Mesendoderm (in vitro differentiated cells): ENCODE data around the gene AP4S1.

Experiments used
- DNase-seq: peaks from one replicate; pipeline ENCODE4 v3.0.0; 2013
- H2AK5ac ChIP-seq: 2 replicates; pipeline ENCODE4 v1.6.1; 2013; ENCODE audit warnings: low read length, inconsistent platforms
- H2BK120ac ChIP-seq: 2 replicates; pipeline ENCODE4 v1.6.1; 2013; ENCODE audit warnings: low read depth, mild to moderate bottlenecking, low read length, moderate library complexity, mixed read lengths
- H2BK15ac ChIP-seq: replicated peaks from 2 replicates; pipeline ENCODE4 v1.6.1; 2013; ENCODE audit warnings: low read depth, mild to moderate bottlenecking, moderate library complexity
- H2BK5ac ChIP-seq: 2 replicates; pipeline ENCODE4 v1.6.1; 2013; ENCODE audit warnings: low read length, inconsistent platforms
- H3K18ac ChIP-seq: 2 replicates; pipeline ENCODE4 v1.6.1; 2013; ENCODE audit warnings: mild to moderate bottlenecking, low read length, mixed read lengths
- H3K23ac ChIP-seq: one replicate; pipeline ENCODE4 v1.6.1; 2013; ENCODE audit warnings: low read length
- H3K27ac ChIP-seq: 2 replicates; pipeline ENCODE4 v1.5.1; 2013; ENCODE audit warnings: low read depth, mild to moderate bottlenecking, inconsistent platforms, low read length, moderate library complexity
- H3K27me3 ChIP-seq: 2 replicates; pipeline ENCODE4 v1.6.1; 2013; ENCODE audit warnings: low read length, control low read depth, mild to moderate bottlenecking, inconsistent platforms; ENCODE audit not compliant: insufficient read depth, poor library complexity
- H3K36me3 ChIP-seq: 2 replicates; pipeline ENCODE4 v1.6.1; 2013; ENCODE audit warnings: low read length, inconsistent platforms; ENCODE audit not compliant: control insufficient read depth, insufficient read depth
- H3K4ac ChIP-seq: one replicate; pipeline ENCODE4 v1.6.1; 2013; ENCODE audit warnings: low read depth, mild to moderate bottlenecking, low read length, moderate library complexity
- H3K4me1 ChIP-seq: 2 replicates; pipeline ENCODE4 v1.6.1; 2013; ENCODE audit warnings: low read depth, low read length, inconsistent platforms; ENCODE audit not compliant: control insufficient read depth
- H3K4me2 ChIP-seq: 2 replicates; pipeline ENCODE4 v1.6.1; 2013; ENCODE audit warnings: low read length
- H3K4me3 ChIP-seq: 2 replicates; pipeline ENCODE4 v1.5.1; 2013; ENCODE audit warnings: mild to moderate bottlenecking, low read length
- H3K56ac ChIP-seq: one replicate; pipeline ENCODE4 v1.6.1; 2013; ENCODE audit warnings: low read length
- H3K79me1 ChIP-seq: 2 replicates; pipeline ENCODE4 v1.6.1; 2013; ENCODE audit warnings: low read length, inconsistent platforms
- H3K79me2 ChIP-seq: 2 replicates; pipeline ENCODE4 v1.6.1; 2013; ENCODE audit warnings: mild to moderate bottlenecking, low read length; ENCODE audit not compliant: control insufficient read depth, insufficient read depth
- H3K9ac ChIP-seq: 2 replicates; pipeline ENCODE4 v1.6.1; 2013; ENCODE audit warnings: low read length, inconsistent platforms
- H4K5ac ChIP-seq: one replicate; pipeline ENCODE4 v1.6.1; 2013; ENCODE audit warnings: low read length
- H4K8ac ChIP-seq: one replicate; pipeline ENCODE4 v1.6.1; 2013; ENCODE audit warnings: low read depth, mild to moderate bottlenecking, control low read depth, low read length, moderate library complexity
- WGBS: extraction: QIAGEN DNeasy Blood & Tissue Kit; methylation state at CpG from one replicate; pipeline ENCODE4 v1.1.7; 2013; ENCODE audit warnings: low lambda C conversion rate, missing lambda C conversion rate; ENCODE audit not compliant: insufficient coverage; ENCODE audit errors: extremely low coverage; 5-methylcytosine and 5-hydroxymethylcytosine counted together

AP4S1 gene

DNA sequence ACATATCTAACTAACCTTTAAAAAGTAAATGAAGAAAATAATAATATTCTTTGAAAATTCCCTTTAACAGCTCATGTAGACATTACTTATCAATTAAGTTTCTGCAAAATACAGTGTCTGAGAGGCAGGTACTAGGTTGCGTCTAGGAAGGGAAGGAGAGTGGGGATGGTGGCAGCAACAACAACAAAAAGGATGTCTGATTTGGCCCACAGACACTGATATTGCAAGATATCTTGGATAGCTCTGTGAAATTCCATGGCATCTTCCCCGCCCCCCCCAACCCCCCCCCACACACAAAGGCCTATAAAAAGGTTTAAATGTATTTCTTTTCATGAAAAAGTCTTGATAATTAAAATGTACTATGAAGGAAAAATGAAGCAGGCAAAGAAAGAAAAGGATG, 41.6 kb upstream of the AP4S1 start:
- no CpG with 5 or more reads among the region's 2 CpGs for WGBS

DNA sequence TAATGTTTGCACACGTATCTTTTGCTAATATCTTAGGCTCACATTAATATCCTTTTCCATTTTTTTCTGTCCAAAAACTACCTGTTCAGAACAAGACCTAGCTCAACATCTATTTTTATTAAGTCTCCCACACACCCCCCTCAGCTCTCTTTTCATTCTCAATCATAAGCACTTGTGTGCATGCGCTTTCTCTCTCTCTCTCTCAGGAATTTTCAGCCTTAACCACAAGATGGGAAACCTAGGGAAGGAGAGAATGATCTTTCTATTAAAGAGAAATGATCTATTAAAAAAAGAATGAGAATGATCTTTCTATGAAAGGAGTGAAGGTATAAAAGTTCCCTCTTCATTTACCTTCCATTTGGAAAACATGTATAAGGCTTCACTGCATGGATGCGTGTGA, 39.7 kb upstream of the AP4S1 start:
- Histone ChIP-seq H3K79me2 (peaks cover 58% of the 10 kb centered on the region), H2BK5ac (no peak overlapping the region), H3K79me1 (peaks cover 3% of the 10 kb centered on the region), H4K5ac (no peak overlapping the region), H2BK15ac (no peak overlapping the region), H3K27ac (no peak overlapping the region), H4K8ac (no peak overlapping the region), H3K9ac (no peak overlapping the region), H3K4me3 (no peak overlapping the region), H3K56ac (no peak overlapping the region), H2AK5ac (no peak overlapping the region), H3K4ac (no peak overlapping the region), H2BK120ac (no peak overlapping the region), H3K4me2 (no peak overlapping the region), H3K23ac (no peak overlapping the region), H3K36me3 (no peaks in the 10 kb centered on the region), H3K27me3 (no peaks in the 10 kb centered on the region), H3K18ac (no peak overlapping the region), H3K4me1 (no peaks in the 10 kb centered on the region)
- no CpG with 5 or more reads among the region's 3 CpGs for WGBS
- no peak for DNase-seq

More for the DNA sequence above, 41.6 kb upstream of the AP4S1 start:
- Histone ChIP-seq H3K36me3 (no peaks in the 10 kb centered on the region), H4K8ac (no peak overlapping the region), H2AK5ac (no peak overlapping the region), H3K27me3 (no peaks in the 10 kb centered on the region), H3K4me2 (no peak overlapping the region), H2BK15ac (no peak overlapping the region), H3K79me1 (peaks cover 3% of the 10 kb centered on the region), H3K4me3 (no peak overlapping the region), H3K4me1 (no peaks in the 10 kb centered on the region), H3K23ac (no peak overlapping the region), H2BK120ac (no peak overlapping the region), H3K4ac (no peak overlapping the region), H3K9ac (no peak overlapping the region), H3K56ac (no peak overlapping the region), H3K79me2 (peaks cover 50% of the 10 kb centered on the region), H3K27ac (no peak overlapping the region), H3K18ac (no peak overlapping the region), H2BK5ac (no peak overlapping the region), H4K5ac (no peak overlapping the region)
- DNase-seq, result no peak

DNA sequence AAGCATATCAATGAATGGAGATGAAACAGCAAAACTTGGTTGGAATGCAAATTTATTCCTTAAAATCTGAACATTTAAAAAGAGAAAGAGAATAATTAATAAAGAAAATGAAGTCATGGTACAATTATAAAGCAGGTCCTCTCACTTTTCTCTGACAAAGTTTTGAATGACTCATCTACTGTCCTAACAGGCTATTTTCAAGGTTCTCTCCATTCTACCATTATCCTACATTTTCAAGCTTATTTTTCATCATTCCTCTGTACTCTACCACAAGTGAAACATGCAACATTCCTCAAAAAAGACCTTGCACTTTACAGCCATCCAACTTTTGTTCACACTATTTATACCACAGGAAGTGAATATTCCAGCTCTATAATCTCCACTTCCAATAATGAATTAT, 36.9 kb upstream of the AP4S1 start:
- H3K4me1 ChIP-seq, result peaks cover 1% of the 10 kb centered on the region
- no peak overlapping the region for H2BK120ac ChIP-seq
- H2BK5ac ChIP-seq, result no peak overlapping the region
- H3K36me3 ChIP-seq, result no peaks in the 10 kb centered on the region
- H3K4me3 ChIP-seq, result no peak overlapping the region
- DNase-seq, result no peak
- no peak overlapping the region for H3K23ac ChIP-seq
- no peak overlapping the region for H3K56ac ChIP-seq
- H3K79me1 ChIP-seq, result no peaks in the 10 kb centered on the region
- no peak overlapping the region for H2BK15ac ChIP-seq
- H3K79me2 ChIP-seq, result peaks cover 59% of the 10 kb centered on the region
- no peak overlapping the region for H4K5ac ChIP-seq
- H3K9ac ChIP-seq, result no peak overlapping the region
- no peaks in the 10 kb centered on the region for H3K27me3 ChIP-seq
- H3K4me2 ChIP-seq, result no peak overlapping the region
- no peak overlapping the region for H3K4ac ChIP-seq
- H3K27ac ChIP-seq, result no peak overlapping the region
- no peak overlapping the region for H2AK5ac ChIP-seq
- no peak overlapping the region for H4K8ac ChIP-seq
- H3K18ac ChIP-seq, result no peak overlapping the region

DNA sequence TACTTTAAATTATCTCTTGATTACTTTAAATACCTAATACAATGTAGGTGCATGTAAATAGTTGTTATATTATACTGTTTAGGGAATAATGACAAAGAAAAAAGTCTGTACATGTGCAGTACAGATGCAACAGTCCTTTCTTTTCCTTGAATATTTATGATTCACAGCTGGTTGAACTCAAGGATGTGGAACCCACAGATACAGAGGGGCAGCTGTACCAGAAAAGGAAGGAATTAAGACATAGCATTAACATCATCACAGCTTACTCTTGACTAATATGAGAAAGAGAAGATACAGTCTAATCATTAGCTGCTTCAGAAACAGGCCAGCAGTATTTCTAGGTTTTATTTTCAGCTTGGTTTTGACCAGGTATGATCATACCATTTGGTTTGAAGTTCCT, 34.7 kb upstream of the AP4S1 start:
- Histone ChIP-seq H3K56ac (no peak overlapping the region), H3K4me3 (no peak overlapping the region), H4K5ac (no peak overlapping the region), H3K27ac (no peak overlapping the region), H2BK5ac (no peak overlapping the region), H2BK120ac (no peak overlapping the region), H3K79me2 (peaks cover 62% of the 10 kb centered on the region), H3K18ac (no peak overlapping the region), H3K36me3 (no peaks in the 10 kb centered on the region), H3K4ac (no peak overlapping the region), H3K23ac (no peak overlapping the region), H3K4me1 (peaks cover 2% of the 10 kb centered on the region), H2BK15ac (no peak overlapping the region), H2AK5ac (no peak overlapping the region), H3K79me1 (no peaks in the 10 kb centered on the region), H3K9ac (no peak overlapping the region), H3K4me2 (no peak overlapping the region), H4K8ac (no peak overlapping the region), H3K27me3 (no peaks in the 10 kb centered on the region)
- DNase-seq, result no peak

DNA sequence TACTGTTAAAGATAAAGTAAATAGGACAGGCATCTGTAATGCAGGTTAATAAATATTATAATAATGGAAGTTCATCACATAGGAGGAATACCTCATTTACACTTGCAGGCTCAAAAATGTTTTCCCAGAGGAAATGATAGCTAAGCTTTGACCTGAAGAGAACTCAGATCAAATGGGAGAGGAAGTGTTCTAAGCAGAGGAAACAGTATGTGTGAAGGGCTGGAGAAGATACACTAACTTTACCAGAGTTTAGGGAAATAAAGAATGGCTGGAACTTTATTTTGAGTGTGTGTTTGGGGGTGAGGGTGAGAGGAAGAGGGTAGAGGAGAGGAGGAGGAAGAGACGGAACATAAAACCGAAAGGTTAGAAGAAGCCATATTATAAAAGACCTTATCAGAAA, 34.0 kb upstream of the AP4S1 start:
- no peak overlapping the region for H3K56ac ChIP-seq
- WGBS, result 100% methylated on average over 2 of the region's 2 CpGs

DNA sequence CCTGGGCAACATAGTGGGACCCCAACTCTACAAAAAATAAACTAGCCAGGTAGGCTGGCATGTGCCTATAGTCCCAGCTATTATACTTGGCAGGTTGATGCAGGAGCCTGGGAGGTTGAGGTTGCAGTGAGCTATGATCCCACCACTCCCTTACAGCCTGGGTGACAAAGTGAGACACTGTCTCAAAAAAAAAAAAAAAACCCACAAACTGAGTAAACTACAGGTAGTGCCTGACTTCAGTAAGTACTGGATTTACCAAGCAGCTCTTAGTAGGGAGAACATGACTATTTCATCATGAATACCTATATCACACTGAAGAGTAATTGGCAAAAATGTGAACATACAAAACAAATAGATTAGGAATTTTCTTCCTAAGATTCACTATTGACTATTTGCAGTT, 32.4 kb upstream of the AP4S1 start:
- no peaks in the 10 kb centered on the region for H3K27me3 ChIP-seq
- H3K4me3 ChIP-seq, result no peak overlapping the region
- H3K9ac ChIP-seq, result no peak overlapping the region
- DNase-seq, result no peak
- H4K5ac ChIP-seq, result no peak overlapping the region
- H3K4me1 ChIP-seq, result peaks cover 17% of the 10 kb centered on the region
- no peak overlapping the region for H3K18ac ChIP-seq
- H2BK5ac ChIP-seq, result no peak overlapping the region
- H3K79me1 ChIP-seq, result peaks cover 5% of the 10 kb centered on the region
- no peak overlapping the region for H4K8ac ChIP-seq
- peaks cover 68% of the 10 kb centered on the region for H3K79me2 ChIP-seq
- H2AK5ac ChIP-seq, result no peak overlapping the region
- H3K4me2 ChIP-seq, result no peak overlapping the region
- no peak overlapping the region for H3K4ac ChIP-seq
- no peak overlapping the region for H3K23ac ChIP-seq
- H2BK120ac ChIP-seq, result no peak overlapping the region
- no peak overlapping the region for H3K56ac ChIP-seq
- no peak overlapping the region for H3K27ac ChIP-seq
- no peak overlapping the region for H2BK15ac ChIP-seq
- H3K36me3 ChIP-seq, result no peaks in the 10 kb centered on the region

More for the DNA sequence above, 34.0 kb upstream of the AP4S1 start:
- Histone ChIP-seq H4K5ac (no peak overlapping the region), H3K27ac (no peak overlapping the region), H3K79me1 (no peaks in the 10 kb centered on the region), H2BK15ac (no peak overlapping the region), H3K27me3 (no peaks in the 10 kb centered on the region), H3K4ac (no peak overlapping the region), H3K4me1 (peaks cover 8% of the 10 kb centered on the region), H2BK120ac (no peak overlapping the region), H3K4me2 (no peak overlapping the region), H3K9ac (no peak overlapping the region), H2BK5ac (no peak overlapping the region), H3K23ac (no peak overlapping the region), H3K79me2 (peaks cover 63% of the 10 kb centered on the region), H2AK5ac (no peak overlapping the region), H4K8ac (no peak overlapping the region), H3K4me3 (no peak overlapping the region), H3K36me3 (no peaks in the 10 kb centered on the region), H3K18ac (no peak overlapping the region)
- no peak for DNase-seq
